Sigmoid colon (tissue), 3 donors: ENCODE data around the gene RCOR2.

Source experiments
- CTCF ChIP-seq, 4 experiments: fragments of 450-650 bp in 3 of 4; fragments of 200-600 bp in 1 of 4; IDR thresholded peaks; one replicate each; pipeline ENCODE4 v1.5.1; 2016 to 2019; ENCODE audit warnings: antibody characterized with exemption in 4 of 4, mild to moderate bottlenecking in 3 of 4, moderate library complexity in 2 of 4
- POLR2A ChIP-seq, 2 donors: fragments of 450-650 bp; IDR thresholded peaks; one replicate each; pipeline ENCODE4 v1.6.1; 2016; ENCODE audit warnings: antibody characterized with exemption in 2 of 2, mild to moderate bottlenecking in 2 of 2, moderate library complexity in 2 of 2

GRCh38 chr11:63911440-63911839, 5.5 kb downstream of the RCOR2 start:
- TF ChIP-seq CTCF (IDR thresholded peaks at IDR 0.05) (no peak), POLR2A (IDR thresholded peaks at IDR 0.05) (no peak)
